IgD-negative memory B cell (primary cell): ENCODE data around the gene SOS1. TPM values are rescaled to one million over a fixed set of nuclear protein-coding genes. Genes with fewer than 3 reads are reported as not detected.
"Not testable (repeated sequence)": the region's sequence is repeated elsewhere in the genome, so short reads cannot be mapped to it uniquely, and the experiment has no call there.

Source experiments
- H3K27ac Mint-ChIP-seq, 3 donors: one replicate each; pipeline ENCODE4 v1.8.0; 2020 to 2022; ENCODE audit warnings: mild to moderate bottlenecking in 3 of 3, mixed read lengths in 3 of 3, moderate library complexity in 1 of 3
- H3K27me3 Mint-ChIP-seq: one replicate; pipeline ENCODE4 v1.8.0; 2021; ENCODE audit warnings: mixed read lengths
- H3K36me3 Mint-ChIP-seq: one replicate; pipeline ENCODE4 v1.8.0; 2020; ENCODE audit warnings: mild to moderate bottlenecking, mixed read lengths
- H3K4me1 Mint-ChIP-seq, 3 donors: one replicate each; pipeline ENCODE4 v1.8.0; 2020 to 2022; ENCODE audit warnings: mixed read lengths in 3 of 3, mild to moderate bottlenecking in 1 of 3
- H3K4me3 Mint-ChIP-seq, 4 donors: one replicate each; pipeline ENCODE4 v1.8.0; 2020 to 2022; ENCODE audit warnings: mild to moderate bottlenecking in 4 of 4, mixed read lengths in 4 of 4, moderate library complexity in 3 of 4
- H3K9me3 Mint-ChIP-seq, 3 donors: one replicate each; pipeline ENCODE4 v1.8.0; 2020 to 2021; ENCODE audit warnings: mixed read lengths in 3 of 3, mild to moderate bottlenecking in 1 of 3
- polyA plus RNA-seq: library from polyadenylated mRNA; unstranded; fragments of 300-500 nt; fragmentation: Illumina TruSeq; gene quantifications from one replicate; pipeline ENCODE4 v1.2.3, GENCODE V29; 2021

The SOS1 gene
- polyA plus RNA-seq, result 13.7 TPM

DNA sequence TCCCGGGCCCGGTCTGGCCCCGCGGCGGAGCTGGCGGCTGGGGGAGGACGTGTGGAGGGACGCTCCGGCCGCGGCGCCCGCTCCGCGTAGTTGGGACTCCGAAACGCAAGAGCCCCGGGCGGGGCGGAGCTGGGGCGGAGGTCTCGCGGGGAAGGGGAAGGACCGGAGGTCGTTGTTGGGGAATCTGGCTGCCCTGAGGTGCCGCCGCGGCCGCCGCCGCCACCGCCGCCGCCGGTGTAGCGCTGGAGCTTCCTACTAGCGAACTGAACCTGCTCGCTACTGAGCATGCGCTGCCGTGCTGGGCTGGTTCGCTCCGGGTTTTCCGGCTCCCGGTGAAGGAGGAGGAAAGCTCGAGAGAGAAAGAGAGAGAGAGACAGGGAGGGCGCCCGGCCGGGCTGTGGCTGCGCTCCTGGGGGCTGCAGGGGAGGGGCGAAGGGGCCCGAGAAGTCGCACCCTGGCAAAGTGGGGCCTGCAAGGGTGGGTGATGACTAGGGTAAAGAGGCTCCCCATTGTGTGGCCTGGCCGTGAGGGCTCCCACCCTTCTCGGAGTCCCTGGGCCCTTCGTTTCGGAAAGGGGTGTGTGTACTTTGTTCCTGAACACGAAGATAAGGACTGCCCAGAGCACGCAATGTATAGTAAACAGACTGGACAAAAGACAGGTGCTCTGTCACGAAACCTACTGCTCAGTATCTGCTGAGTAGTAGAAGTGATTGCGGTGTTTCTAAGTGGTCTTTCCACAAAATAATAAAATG lies at the start of gene SOS1:
Gene SOS1, minus strand, starts transcription at position 281 of the 752 bp plus-strand sequence. CDS start 629 bp downstream, outside the sequence.
- Mint-ChIP-seq H3K36me3 (peaks cover 6% of the 10 kb centered on the region), H3K27me3 (no peaks in the 10 kb centered on the region), H3K27ac (peak within 1 kb of the TSS; percentile 94 to 97 (median 97)), H3K9me3 (no peaks in the 10 kb centered on the region), H3K4me3 (peak within 1 kb of the TSS; percentile 93 to 99 (median 97)), H3K4me1 (peaks cover 47 to 59% (median 50%) of the 10 kb centered on the region in 3 donors)

DNA sequence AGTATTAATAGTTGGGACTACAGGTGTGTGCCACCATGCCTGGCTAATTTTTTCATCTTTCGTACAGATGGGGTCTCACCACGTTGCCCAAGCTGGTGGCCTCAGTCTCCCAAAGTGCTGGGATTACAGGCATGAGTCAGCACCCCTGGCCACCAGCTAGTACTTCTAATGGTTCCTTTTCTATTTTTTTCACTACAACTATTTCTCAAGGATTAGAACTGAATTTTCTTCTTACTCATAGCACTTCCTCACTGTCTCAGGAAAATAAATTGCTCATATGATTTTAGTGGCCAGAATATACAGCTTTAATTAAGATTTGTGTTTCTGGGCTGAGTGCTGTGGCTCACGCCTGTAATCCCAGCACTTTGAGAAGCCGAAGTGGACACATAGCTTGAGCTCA lies 43.2 kb upstream of the SOS1 start:
- Mint-ChIP-seq H3K4me1 (no peaks in the 10 kb centered on the region), H3K27me3 (no peaks in the 10 kb centered on the region), H3K4me3 (no peak overlapping the region), H3K27ac (no peak overlapping the region), H3K9me3 (peaks cover 0 to 2% (median 0%) of the 10 kb centered on the region in 3 donors), H3K36me3 (peaks cover 1% of the 10 kb centered on the region)

GRCh38 chr2:39160982-39161381 lies 40.1 kb upstream of the SOS1 start:
- Mint-ChIP-seq H3K4me3 (no peak overlapping the region), H3K36me3 (peaks cover 1% of the 10 kb centered on the region), H3K27me3 (no peaks in the 10 kb centered on the region), H3K9me3 (peaks cover 0 to 2% (median 0%) of the 10 kb centered on the region in 3 donors), H3K27ac (no peak overlapping the region), H3K4me1 (no peaks in the 10 kb centered on the region)

DNA sequence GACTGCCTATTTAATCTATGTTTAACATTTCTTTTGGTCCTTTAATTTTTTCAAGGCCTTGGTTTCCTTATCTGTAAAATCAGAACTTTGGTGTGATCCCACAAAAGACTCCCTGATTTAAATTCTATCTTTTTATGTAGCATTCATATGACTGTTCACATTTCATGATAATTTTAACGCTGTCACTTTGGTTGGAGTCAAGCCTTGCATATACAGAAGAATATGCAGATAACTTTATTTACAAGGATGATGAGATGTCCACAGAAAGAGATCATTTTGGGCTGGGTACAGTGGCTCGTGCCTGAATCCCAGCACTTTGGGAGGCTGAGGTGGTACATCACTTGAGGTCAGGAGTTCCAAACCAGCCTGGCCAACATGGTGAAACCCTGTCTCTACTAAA lies 38.4 kb upstream of the SOS1 start:
- Mint-ChIP-seq H3K9me3 (peaks cover 0 to 2% (median 0%) of the 10 kb centered on the region in 3 donors), H3K27ac (no peak overlapping the region), H3K36me3 (peaks cover 3% of the 10 kb centered on the region), H3K4me1 (no peaks in the 10 kb centered on the region), H3K4me3 (no peak overlapping the region), H3K27me3 (no peaks in the 10 kb centered on the region)

DNA sequence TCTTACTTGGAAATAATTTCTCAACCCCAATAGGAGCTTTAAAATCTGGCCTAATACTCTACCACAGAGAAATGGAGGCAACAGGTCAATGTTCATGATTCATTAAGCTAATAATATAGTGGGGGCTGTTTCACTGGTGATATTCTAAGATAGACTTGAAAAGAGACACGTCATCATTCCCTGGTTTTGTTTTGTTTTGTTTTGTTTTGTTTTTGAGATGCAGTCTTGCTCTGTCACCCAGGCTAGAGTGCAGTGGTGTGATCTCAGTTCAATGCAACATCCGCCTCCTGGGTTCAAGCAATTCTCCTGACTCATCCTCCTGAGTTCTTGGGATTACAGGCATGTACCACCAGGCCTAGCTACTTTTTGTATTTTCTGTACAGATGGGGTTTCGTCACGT lies 37.5 kb upstream of the SOS1 start:
- Mint-ChIP-seq H3K9me3 (no peaks in the 10 kb centered on the region), H3K27me3 (no peaks in the 10 kb centered on the region), H3K4me3 (no peak overlapping the region), H3K36me3 (peaks cover 3% of the 10 kb centered on the region), H3K4me1 (no peaks in the 10 kb centered on the region), H3K27ac (no peak overlapping the region)

DNA sequence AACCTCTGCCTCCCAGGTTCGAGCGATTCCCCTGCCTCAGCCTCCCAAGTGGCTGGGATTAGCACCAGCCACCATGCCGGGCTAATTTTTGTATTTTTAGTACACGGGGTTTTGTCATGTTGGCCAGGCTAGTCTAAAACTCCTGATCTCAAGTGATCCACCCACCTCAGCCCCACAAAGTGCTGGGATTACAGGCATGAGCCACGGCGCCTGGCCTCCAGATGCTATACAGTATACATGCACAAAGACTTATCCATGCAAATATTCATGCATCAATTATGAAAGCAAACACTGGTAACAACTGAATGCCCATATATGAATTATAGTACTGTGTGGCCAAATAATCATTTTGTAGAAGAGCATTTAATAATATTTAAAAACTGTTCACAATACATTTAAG lies 36.0 kb upstream of the SOS1 start:
- no peak overlapping the region for H3K4me3 Mint-ChIP-seq
- no peaks in the 10 kb centered on the region for H3K27me3 Mint-ChIP-seq
- H3K27ac Mint-ChIP-seq, result no peak overlapping the region
- no peaks in the 10 kb centered on the region for H3K4me1 Mint-ChIP-seq
- H3K36me3 Mint-ChIP-seq, result peaks cover 1% of the 10 kb centered on the region
- no peaks in the 10 kb centered on the region for H3K9me3 Mint-ChIP-seq

GRCh38 chr2:39156107-39156506 lies 35.3 kb upstream of the SOS1 start:
- H3K27ac Mint-ChIP-seq, result no peak overlapping the region
- peaks cover 1% of the 10 kb centered on the region for H3K36me3 Mint-ChIP-seq
- no peaks in the 10 kb centered on the region for H3K27me3 Mint-ChIP-seq
- H3K4me3 Mint-ChIP-seq, result no peak overlapping the region
- H3K9me3 Mint-ChIP-seq, result no peaks in the 10 kb centered on the region
- no peaks in the 10 kb centered on the region for H3K4me1 Mint-ChIP-seq

GRCh38 chr2:39155573-39155972 lies 34.7 kb upstream of the SOS1 start:
- not testable (repeated sequence) for H3K9me3 Mint-ChIP-seq, H3K27ac Mint-ChIP-seq

GRCh38 chr2:39154944-39155343 lies 34.1 kb upstream of the SOS1 start:
- H3K36me3 Mint-ChIP-seq, result peaks cover 1% of the 10 kb centered on the region
- no peak overlapping the region for H3K4me3 Mint-ChIP-seq
- H3K4me1 Mint-ChIP-seq, result no peaks in the 10 kb centered on the region
- no peaks in the 10 kb centered on the region for H3K27me3 Mint-ChIP-seq
- no peaks in the 10 kb centered on the region for H3K9me3 Mint-ChIP-seq
- H3K27ac Mint-ChIP-seq, result no peak overlapping the region

More at GRCh38 chr2:39155573-39155972, 34.7 kb upstream of the SOS1 start:
- H3K4me1 Mint-ChIP-seq, H3K36me3 Mint-ChIP-seq, H3K27me3 Mint-ChIP-seq, H3K4me3 Mint-ChIP-seq: not testable (repeated sequence)

- Mint-ChIP-seq H3K36me3 (peaks cover 1% of the 10 kb centered on the region), H3K27me3 (no peaks in the 10 kb centered on the region), H3K4me3 (no peak overlapping the region), H3K9me3 (peaks cover 0 to under 1% (median 0%) of the 10 kb centered on the region in 3 donors), H3K4me1 (no peaks in the 10 kb centered on the region), H3K27ac (no peak overlapping the region)
These were observed 32.5 kb upstream of the SOS1 start for GRCh38 chr2:39153312-39153711.

GRCh38 chr2:39152504-39152903 lies 31.7 kb upstream of the SOS1 start:
- H3K4me3 Mint-ChIP-seq, result no peak overlapping the region
- H3K4me1 Mint-ChIP-seq, result no peaks in the 10 kb centered on the region
- H3K9me3 Mint-ChIP-seq, result peaks cover 0 to 2% (median 0%) of the 10 kb centered on the region in 3 donors
- H3K27ac Mint-ChIP-seq, result no peak overlapping the region
- no peaks in the 10 kb centered on the region for H3K27me3 Mint-ChIP-seq
- H3K36me3 Mint-ChIP-seq, result peaks cover 1% of the 10 kb centered on the region

DNA sequence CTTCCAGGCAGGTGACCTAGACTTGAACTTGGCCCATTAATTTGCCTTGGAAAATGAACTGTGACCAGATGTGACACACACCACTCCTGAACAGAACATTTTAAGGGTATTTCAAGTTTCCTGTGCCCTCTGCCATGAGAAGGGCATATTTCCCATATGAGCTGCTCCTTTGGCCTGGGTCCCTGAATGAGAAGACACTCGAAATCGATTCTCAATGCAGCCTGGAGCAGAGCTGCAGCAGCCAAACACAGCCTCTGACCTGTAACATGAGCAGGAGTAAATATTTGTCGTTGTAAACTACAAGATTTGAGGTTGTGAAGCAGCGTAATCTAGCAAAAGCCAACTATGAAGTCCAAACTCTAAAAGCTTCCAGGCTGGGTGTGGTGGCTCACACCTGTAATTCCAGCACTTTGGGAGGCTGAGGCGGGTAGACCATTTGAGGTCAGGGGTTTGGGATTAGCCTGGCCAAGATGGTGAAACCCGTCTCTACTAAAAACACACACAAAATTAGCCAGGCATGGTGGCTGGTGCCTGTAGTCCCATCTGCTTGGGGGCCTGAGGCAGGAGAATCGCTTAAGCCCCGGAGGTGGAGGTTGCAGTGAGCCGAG lies 30.1 kb upstream of the SOS1 start:
- peaks cover 0 to 2% (median 0%) of the 10 kb centered on the region in 3 donors for H3K9me3 Mint-ChIP-seq
- H3K36me3 Mint-ChIP-seq, result peaks cover 1% of the 10 kb centered on the region
- H3K27me3 Mint-ChIP-seq, result no peaks in the 10 kb centered on the region
- H3K27ac Mint-ChIP-seq, result no peak overlapping the region
- H3K4me1 Mint-ChIP-seq, result no peaks in the 10 kb centered on the region
- no peak overlapping the region for H3K4me3 Mint-ChIP-seq

DNA sequence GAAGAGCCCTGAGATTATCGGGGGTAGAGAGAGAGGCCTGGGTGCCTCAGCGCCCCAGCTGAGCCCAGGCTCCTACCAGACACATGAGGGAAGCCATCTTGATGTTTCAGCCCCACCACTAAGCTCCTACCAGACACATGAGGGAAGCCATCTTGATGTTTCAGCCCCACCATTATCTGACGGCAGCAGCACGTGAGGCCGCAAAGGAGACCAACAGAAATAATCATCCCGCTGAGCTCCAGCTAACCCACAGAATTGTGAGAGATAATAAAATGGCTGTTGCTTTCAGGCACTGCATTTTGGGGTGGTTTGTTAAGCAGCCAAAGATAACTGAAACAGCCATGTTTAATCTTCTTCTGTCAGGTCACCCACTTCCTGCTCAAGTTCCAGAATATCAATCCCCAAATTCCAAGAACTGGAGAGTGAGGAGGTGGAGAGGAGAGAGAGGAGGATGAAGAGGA lies 29.3 kb upstream of the SOS1 start:
- Mint-ChIP-seq H3K4me3 (no peak overlapping the region), H3K9me3 (peaks cover 0 to 2% (median 0%) of the 10 kb centered on the region in 3 donors), H3K27me3 (no peaks in the 10 kb centered on the region), H3K4me1 (no peaks in the 10 kb centered on the region), H3K36me3 (peaks cover 1% of the 10 kb centered on the region), H3K27ac (no peak overlapping the region)

- no peak overlapping the region for H3K27ac Mint-ChIP-seq
- H3K36me3 Mint-ChIP-seq, result no peaks in the 10 kb centered on the region
- no peaks in the 10 kb centered on the region for H3K27me3 Mint-ChIP-seq
- H3K4me1 Mint-ChIP-seq, result peaks cover 15 to 18% (median 15%) of the 10 kb centered on the region in 3 donors
- H3K9me3 Mint-ChIP-seq, result peaks cover 0 to 2% (median 0%) of the 10 kb centered on the region in 3 donors
- no peak overlapping the region for H3K4me3 Mint-ChIP-seq
These were observed 25.8 kb upstream of the SOS1 start for GRCh38 chr2:39146630-39147029.

DNA sequence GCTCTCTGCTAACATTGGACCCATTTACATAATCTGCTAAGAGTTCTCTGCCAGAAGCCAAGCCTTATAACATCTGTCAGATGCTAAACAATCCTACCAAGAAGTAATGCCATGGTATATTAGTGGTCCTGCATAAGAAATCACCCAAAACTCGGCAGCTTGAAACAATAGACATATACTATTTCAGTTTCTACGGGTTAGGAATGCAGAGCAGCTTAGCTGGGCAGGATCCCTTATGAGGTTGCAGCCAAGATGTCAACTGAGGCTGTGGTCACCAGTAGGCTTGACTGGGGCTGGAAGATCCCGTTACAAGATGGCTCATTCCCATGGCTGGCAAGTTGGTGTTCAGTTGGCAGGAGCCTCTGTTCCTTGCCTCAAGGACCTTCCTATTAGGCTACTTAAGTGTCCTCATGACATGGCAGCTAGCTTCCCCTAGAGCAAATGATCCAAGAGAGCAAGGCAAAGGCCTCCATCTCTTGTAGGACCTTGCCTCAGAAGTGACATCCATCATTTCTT lies 25.1 kb upstream of the SOS1 start:
- H3K27me3 Mint-ChIP-seq, result no peaks in the 10 kb centered on the region

More for the DNA sequence above, 25.1 kb upstream of the SOS1 start:
- no peak overlapping the region for H3K27ac Mint-ChIP-seq
- no peaks in the 10 kb centered on the region for H3K36me3 Mint-ChIP-seq
- H3K9me3 Mint-ChIP-seq, result peaks cover 0 to 2% (median 0%) of the 10 kb centered on the region in 3 donors
- H3K4me3 Mint-ChIP-seq, result no peak overlapping the region
- peaks cover 21 to 24% (median 21%) of the 10 kb centered on the region in 3 donors for H3K4me1 Mint-ChIP-seq
